ENCODE data around the gene PGLYRP2. TPM values are rescaled to one million over a fixed set of nuclear protein-coding genes. Genes with fewer than 3 reads are reported as not detected.

The PGLYRP2 gene
- total RNA-seq, 8 experiments from 2014 or later: 0.17 to 0.59 (median 0.32) TPM; not detected in 4

DNA sequence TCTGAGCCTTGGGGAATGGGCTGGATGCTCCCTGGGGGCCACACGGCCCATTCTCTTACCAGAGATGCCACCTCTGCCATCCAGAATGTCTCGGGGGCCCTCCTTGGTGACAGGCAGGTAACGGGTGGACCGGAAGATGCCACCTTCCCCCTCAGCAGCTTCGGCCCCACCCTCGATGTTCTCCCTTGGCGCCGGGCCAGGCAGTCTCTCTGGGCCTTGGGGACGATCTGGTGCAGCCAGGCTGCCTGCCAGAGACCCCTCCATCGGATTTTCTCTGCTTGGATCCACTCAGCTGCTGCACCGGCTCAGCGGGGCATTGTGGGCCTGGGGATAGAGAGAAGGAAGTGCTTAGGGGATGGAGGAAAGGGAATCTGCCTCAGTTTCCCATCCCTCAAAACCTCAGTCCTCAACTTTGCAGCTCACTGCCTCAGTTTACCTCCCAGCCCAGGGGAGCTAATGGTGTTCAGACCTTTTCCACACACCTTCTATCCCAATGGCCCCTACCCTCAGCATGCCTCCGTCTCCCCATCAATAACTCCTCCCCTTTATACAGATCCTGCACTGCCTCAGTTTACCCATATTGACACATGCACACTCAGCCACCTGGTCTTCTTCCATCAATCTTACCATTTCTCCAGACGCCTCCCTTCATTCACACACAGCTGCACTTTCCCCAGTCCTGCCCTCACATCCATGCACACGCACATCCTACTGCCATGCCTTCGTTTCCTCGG is 31.1 kb downstream of the PGLYRP2 start:
- no peak overlapping the region for H3K27ac ChIP-seq
- peak overlapping the region in 4 of 5 donors; percentile 72 to 100 (median 95) for H3K4me3 ChIP-seq
- WGBS, 10 experiments: 27 to 100% (median 41%) methylated on average over 1 to 12 of the region's 17 CpGs; no CpG with 5 or more reads in 2 of the 10 experiments
- no peak for ATAC-seq (replicated peaks in 6 of 8)
- peaks cover 8% of the 10 kb centered on the region in 2 donors for H3K4me1 ChIP-seq (replicated peaks in 1 of 2)
- in situ Hi-C loops (cut with MboI; ENCODE audit: low pct_unique_long_range_greater_than_20kb in 2 of 9, low sequenced_read_pairs in 9 of 9, unreplicated experiment in 9 of 9): no loop called here

GRCh38 chr19:15447057-15447456 is 32.2 kb downstream of the PGLYRP2 start:
- WGBS, 10 experiments: 50 to 100% (median 81%) methylated on average over 1 to 3 of the region's 4 CpGs; no CpG with 5 or more reads in 2 of the 10 experiments
- in situ Hi-C loops (cut with MboI; ENCODE audit: low pct_unique_long_range_greater_than_20kb in 2 of 9, low sequenced_read_pairs in 9 of 9, unreplicated experiment in 9 of 9): no loop called here
- ATAC-seq (replicated peaks in 6 of 8): no peak

DNA sequence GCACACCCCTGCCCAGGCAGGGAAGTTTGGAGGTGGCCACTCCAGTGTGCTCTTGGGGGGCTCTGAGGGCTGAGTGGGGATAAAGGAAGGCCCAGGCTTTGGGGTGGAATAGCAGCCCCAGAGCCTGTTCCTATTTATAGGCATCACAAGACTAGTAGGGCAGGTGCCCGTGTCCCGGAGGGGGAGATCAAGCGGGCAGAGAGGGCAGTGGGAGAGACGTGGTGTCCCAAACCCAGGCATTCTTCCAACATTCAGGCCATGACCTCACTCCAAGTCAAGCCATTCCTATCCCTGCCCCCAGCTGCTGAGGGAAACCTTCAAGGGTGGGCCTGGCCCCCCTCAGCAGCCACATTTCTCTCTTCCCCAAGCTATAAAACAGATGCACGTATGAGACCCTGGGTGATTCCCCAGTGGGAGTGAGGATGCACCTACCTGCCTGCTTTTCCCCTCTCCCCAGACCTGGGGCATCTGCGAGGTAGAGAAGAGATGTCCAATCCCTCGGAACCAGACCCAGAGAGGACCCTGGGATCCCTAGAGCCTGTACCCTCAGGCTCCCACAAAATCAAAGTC is 33.4 kb downstream of the PGLYRP2 start:
- in situ Hi-C loops (cut with MboI; ENCODE audit: low pct_unique_long_range_greater_than_20kb in 2 of 9, low sequenced_read_pairs in 9 of 9, unreplicated experiment in 9 of 9): no loop called here
- H3K27ac ChIP-seq: no peak overlapping the region
- WGBS, 10 experiments: 20 to 100% (median 70%) methylated on average over 1 of the region's 7 CpGs; no CpG with 5 or more reads in 6 of the 10 experiments
- peaks cover 5 to 8% of the 10 kb centered on the region in 2 donors for H3K4me1 ChIP-seq (replicated peaks in 1 of 2)
- no peak overlapping the region for H3K4me3 ChIP-seq
- ATAC-seq (replicated peaks in 6 of 8): no peak

More at GRCh38 chr19:15447057-15447456, 32.2 kb downstream of the PGLYRP2 start:
- Histone ChIP-seq H3K4me1 (replicated peaks in 1 of 2) (peaks cover 5 to 8% of the 10 kb centered on the region in 2 donors), H3K4me3 (no peak overlapping the region), H3K27ac (no peak overlapping the region)

DNA sequence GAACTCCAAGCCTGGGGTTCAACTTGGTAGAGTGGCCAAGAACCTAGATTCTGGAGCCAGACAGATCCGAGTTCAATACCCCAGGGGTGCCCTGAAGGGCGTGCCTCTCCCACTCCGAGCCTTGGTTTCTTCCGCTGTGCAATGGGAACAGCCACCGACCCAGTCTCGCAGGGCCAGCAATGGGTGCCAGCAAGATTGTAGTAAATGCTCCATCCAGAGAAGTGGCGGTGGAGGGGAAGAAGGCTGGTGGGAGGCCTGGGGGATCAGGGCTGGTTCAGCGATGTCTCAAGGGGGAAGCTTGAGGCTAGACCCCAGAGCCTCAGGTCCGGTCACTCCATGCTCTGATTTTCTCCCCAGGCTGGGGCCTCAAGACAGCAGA is 34.1 kb downstream of the PGLYRP2 start:
- peaks cover 5 to 7% of the 10 kb centered on the region in 2 donors for H3K4me1 ChIP-seq (replicated peaks in 1 of 2)
- in situ Hi-C loops (cut with MboI; ENCODE audit: low pct_unique_long_range_greater_than_20kb in 2 of 9, low sequenced_read_pairs in 9 of 9, unreplicated experiment in 9 of 9): no loop called here
- no peak overlapping the region for H3K27ac ChIP-seq
- no peak for ATAC-seq (replicated peaks in 6 of 8)
- no peak overlapping the region for H3K4me3 ChIP-seq
- WGBS, 10 experiments: 62 to 96% (median 77%) methylated on average over 3 to 7 of the region's 9 CpGs; no CpG with 5 or more reads in 7 of the 10 experiments

DNA sequence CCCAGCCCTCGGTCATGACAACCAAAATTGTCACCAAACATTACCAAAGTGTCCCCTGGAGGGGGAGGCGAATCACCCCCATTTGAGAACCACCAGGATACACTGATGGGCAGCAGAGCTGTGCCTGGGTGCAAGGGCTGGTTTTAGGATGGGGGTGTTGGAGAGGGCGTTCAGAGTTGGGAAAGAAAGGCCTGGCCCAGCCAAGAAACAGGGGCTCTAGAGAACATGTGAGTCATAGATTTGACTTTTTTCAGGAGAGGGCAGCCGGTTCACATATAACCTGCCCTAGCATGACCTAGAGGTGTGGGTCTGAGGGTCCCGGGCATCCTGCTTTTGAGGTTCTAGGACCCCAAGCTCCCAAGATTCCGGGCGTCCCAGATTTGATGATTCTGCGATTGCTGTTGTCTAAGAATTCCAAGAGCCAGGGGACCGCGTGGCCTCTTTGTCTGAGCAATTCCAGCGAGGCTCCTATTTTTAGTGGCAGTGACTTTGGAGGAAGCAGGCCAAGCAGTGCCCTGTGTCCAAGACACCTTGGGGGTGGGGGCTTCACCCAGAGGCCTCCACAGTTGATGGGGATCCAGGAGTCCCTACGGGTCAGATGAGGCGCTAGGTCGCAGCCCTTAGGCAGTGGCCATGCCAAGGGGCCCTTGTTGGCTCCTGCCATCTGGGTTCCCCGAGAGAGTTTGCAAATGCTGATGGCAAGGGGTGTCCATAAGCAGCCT is 34.6 kb downstream of the PGLYRP2 start:
- 33 to 100% (median 80%) methylated on average over 1 to 2 of the region's 15 CpGs; no CpG with 5 or more reads in 6 of the 10 experiments for WGBS, 10 experiments
- no peak for ATAC-seq (replicated peaks in 6 of 8)

GRCh38 chr19:15443838-15444237 is 35.5 kb downstream of the PGLYRP2 start:
- Histone ChIP-seq H3K4me1 (replicated peaks in 1 of 2) (peaks cover 3 to 4% of the 10 kb centered on the region in 2 donors), H3K4me3 (no peak overlapping the region), H3K27ac (no peak overlapping the region)
- in situ Hi-C loops (cut with MboI; ENCODE audit: low pct_unique_long_range_greater_than_20kb in 2 of 9, low sequenced_read_pairs in 9 of 9, unreplicated experiment in 9 of 9): no loop called here
- ATAC-seq (replicated peaks in 6 of 8): no peak
- WGBS, 10 experiments: 8 to 100% (median 36%) methylated on average over 1 to 7 of the region's 10 CpGs; no CpG with 5 or more reads in 6 of the 10 experiments

More for the DNA sequence above, 34.6 kb downstream of the PGLYRP2 start:
- in situ Hi-C loops (cut with MboI; ENCODE audit: low pct_unique_long_range_greater_than_20kb in 2 of 9, low sequenced_read_pairs in 9 of 9, unreplicated experiment in 9 of 9): no loop called here
- no peak overlapping the region for H3K27ac ChIP-seq
- peaks cover 5% of the 10 kb centered on the region in 2 donors for H3K4me1 ChIP-seq (replicated peaks in 1 of 2)
- no peak overlapping the region for H3K4me3 ChIP-seq

- in situ Hi-C loops (cut with MboI; ENCODE audit: low pct_unique_long_range_greater_than_20kb in 2 of 9, low sequenced_read_pairs in 9 of 9, unreplicated experiment in 9 of 9): no loop called here
- H3K27ac ChIP-seq: no peak overlapping the region
- WGBS, 10 experiments: 44 to 100% (median 85%) methylated on average over 1 to 2 of the region's 3 CpGs; no CpG with 5 or more reads in 5 of the 10 experiments
- no peaks in the 10 kb centered on the region for H3K4me1 ChIP-seq (replicated peaks in 1 of 2)
- no peak for ATAC-seq (replicated peaks in 6 of 8)
- no peak overlapping the region for H3K4me3 ChIP-seq
These were observed 36.0 kb downstream of the PGLYRP2 start for GRCh38 chr19:15443325-15443724.

DNA sequence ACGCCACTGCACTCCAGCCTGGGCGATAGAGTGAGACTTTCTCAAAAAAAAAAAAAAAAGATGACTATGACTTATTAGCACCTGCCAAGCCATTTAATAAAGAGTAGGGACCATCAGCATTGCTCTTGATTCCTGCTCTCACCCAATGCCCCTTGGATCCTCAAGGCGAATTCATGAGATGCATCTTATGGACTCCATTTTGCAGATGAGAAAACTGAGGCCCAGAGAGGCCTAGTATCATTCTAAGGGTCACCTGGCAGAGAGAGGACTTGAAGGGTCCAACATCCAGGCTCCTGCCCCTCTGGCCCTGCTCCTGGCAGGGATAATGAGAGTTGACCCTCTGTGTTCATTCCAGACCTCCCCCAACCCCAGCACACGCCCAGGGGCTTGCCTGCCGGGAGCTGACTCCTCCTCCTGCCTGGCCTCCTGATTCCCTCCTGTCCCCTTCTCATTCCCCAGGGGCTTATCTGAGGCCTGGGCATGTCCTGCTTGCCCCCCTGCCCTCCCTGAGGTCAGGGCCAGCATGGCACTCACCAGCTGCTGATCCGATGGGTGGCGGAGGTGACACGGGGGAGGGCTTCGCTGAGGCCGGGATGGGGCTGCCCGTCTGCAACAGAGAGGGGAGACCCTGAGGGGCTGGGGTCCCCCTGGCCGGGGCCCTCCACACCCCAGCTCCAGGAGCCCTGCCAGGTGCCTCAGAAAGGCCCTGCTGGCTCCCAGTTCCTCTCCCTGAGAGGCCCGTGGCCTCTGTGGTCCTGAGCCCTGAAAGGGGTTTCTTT is 37.0 kb downstream of the PGLYRP2 start:
- H3K4me1 ChIP-seq (replicated peaks in 1 of 2): no peaks in the 10 kb centered on the region
- H3K27ac ChIP-seq: no peak overlapping the region
- ATAC-seq (replicated peaks in 6 of 8): no peak
- 50 to 100% (median 96%) methylated on average over 1 to 3 of the region's 13 CpGs; no CpG with 5 or more reads in 5 of the 10 experiments for WGBS, 10 experiments
- H3K4me3 ChIP-seq: no peak overlapping the region
- in situ Hi-C loops (cut with MboI; ENCODE audit: low pct_unique_long_range_greater_than_20kb in 2 of 9, low sequenced_read_pairs in 9 of 9, unreplicated experiment in 9 of 9): no loop called here

GRCh38 chr19:15441317-15441716 is 38.0 kb downstream of the PGLYRP2 start:
- Histone ChIP-seq H3K27ac (no peak overlapping the region), H3K4me1 (replicated peaks in 1 of 2) (no peaks in the 10 kb centered on the region), H3K4me3 (no peak overlapping the region)
- in situ Hi-C loops (cut with MboI; ENCODE audit: low pct_unique_long_range_greater_than_20kb in 2 of 9, low sequenced_read_pairs in 9 of 9, unreplicated experiment in 9 of 9): no loop called here
- WGBS, 10 experiments: 29 to 100% (median 77%) methylated on average over 1 to 2 of the region's 3 CpGs; no CpG with 5 or more reads in 3 of the 10 experiments
- no peak for ATAC-seq (replicated peaks in 6 of 8)

DNA sequence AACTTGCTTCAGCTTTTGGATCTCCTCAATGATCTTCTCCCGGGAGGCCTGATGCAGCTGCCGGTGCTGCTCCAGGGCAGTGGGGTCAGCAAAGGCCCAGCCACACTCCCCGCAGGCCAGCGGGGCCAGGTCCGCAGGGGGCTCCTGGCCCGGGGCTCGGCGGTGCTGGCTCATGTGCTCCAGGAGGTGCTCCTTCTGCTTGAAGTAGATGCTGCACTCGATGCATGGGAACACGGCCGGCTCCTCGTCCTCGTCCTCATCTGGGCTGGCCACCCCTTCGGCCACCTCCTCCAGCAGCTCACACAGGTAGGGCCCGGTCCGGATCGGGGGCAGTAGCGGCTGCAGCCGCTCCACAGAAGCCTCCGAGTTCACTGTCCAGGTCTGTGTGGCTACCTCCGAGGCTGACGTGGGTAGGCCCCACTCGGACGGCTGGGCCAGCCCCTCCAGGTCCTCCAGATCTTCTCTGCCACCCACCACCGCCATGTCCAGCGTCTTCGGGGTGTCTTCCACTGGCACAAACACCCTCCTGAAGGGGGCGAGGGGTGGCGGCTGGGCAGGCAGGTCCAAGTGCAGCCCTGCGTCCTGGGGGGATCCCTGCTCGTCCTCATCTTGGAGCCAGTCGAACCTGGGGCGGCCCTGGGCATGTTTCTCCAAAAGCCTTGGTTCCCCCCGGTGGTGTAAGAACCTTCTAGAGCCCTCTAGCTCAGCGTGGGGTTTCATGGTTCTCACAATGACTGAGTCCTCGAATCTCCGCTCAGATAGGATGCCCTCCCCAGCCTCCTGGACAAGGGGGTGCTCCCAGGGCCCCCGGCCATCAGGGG is 39.3 kb downstream of the PGLYRP2 start:
- Histone ChIP-seq H3K4me1 (replicated peaks in 1 of 2) (no peaks in the 10 kb centered on the region), H3K4me3 (no peak overlapping the region), H3K27ac (no peak overlapping the region)
- no peak for ATAC-seq (replicated peaks in 6 of 8)
- in situ Hi-C loops (cut with MboI; ENCODE audit: low pct_unique_long_range_greater_than_20kb in 2 of 9, low sequenced_read_pairs in 9 of 9, unreplicated experiment in 9 of 9): no loop called here
- 60 to 100% (median 95%) methylated on average over 1 to 8 of the region's 38 CpGs; no CpG with 5 or more reads in 5 of the 10 experiments for WGBS, 10 experiments

DNA sequence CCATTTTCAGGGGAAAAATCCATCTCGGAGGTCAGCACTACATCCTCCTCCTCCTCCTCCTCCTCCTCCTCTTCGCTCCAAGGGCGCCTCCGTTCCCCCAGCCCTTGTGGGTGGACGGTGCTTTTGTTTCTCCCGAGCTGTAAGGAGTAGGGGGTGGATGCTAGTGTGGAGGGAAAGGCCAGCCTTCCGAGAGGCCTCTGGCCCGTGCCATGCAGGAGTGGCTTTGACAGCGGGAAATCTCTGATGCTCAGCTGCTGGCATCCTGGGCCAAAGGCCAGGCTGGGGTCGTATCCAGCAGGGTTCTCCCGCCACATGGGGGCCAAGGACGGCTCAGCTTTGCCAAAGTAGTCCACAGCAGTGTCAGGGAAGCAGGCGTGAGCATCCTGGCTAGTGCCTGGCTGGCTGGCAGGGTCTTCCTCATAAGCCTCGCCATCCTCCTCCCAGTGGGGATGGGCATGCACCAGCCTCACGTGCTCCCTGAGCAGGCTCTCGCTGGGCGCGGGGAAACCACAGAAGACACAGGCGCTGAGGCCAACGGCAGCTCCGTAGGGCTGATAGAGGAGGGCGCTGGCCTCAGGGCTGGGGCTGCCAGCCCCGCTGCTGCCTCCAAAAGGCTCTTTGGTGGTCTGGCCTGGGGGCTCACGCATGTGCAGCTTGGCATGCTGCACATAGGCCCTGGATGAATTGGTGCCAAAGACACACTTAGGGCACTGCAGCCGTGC is 40.1 kb downstream of the PGLYRP2 start:
- ATAC-seq (replicated peaks in 6 of 8): no peak
- in situ Hi-C loops (cut with MboI; ENCODE audit: low pct_unique_long_range_greater_than_20kb in 2 of 9, low sequenced_read_pairs in 9 of 9, unreplicated experiment in 9 of 9): no loop called here
- no peaks in the 10 kb centered on the region for H3K4me1 ChIP-seq (replicated peaks in 1 of 2)
- H3K4me3 ChIP-seq: no peak overlapping the region
- 46 to 100% (median 66%) methylated on average over 1 to 9 of the region's 25 CpGs; no CpG with 5 or more reads in 6 of the 10 experiments for WGBS, 10 experiments
- H3K27ac ChIP-seq: no peak overlapping the region

Measured in motor neuron (in vitro differentiated cells).